ENCODE measurements around the gene MYRFL.

Gene MYRFL

DNA sequence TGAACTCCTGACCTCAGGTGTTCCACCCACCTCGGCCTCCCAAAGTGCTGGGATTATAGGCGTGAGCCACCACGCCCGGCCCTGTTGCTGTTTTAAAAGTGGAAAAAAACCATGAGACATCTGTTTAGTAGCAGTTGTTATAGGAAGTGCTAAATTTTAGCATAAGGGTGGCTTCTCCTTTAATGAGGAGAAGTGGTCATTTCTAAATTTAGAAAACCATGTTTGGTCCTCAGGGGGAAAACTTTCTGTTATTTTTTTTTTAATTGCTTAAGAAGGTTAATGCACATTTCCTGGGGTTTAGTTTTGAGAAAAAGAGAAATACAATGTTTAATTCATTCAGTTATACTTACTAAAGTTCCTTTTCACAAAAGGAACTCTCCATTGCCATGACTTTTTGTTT is 102.1 kb downstream of the MYRFL start:
- no peak overlapping the region for H3K4me3 ChIP-seq (ENCODE audit: low read depth, low read length)
- no peak for TF ChIP-seq CTCF (IDR thresholded peaks at IDR 0.05; ENCODE audit: borderline replicate concordance, insufficient read depth, low read depth, low read length)

- no peak overlapping the region for H3K4me3 ChIP-seq (ENCODE audit: low read depth, low read length)
- no peak for TF ChIP-seq CTCF (IDR thresholded peaks at IDR 0.05; ENCODE audit: borderline replicate concordance, insufficient read depth, low read depth, low read length)
These were observed 104.1 kb downstream of the MYRFL start for GRCh38 chr12:69929125-69929524.

GRCh38 chr12:69929531-69929930 is 104.5 kb downstream of the MYRFL start:
- H3K4me3 ChIP-seq (ENCODE audit: low read depth, low read length) = no peak overlapping the region
- no peak for TF ChIP-seq CTCF (IDR thresholded peaks at IDR 0.05; ENCODE audit: borderline replicate concordance, insufficient read depth, low read depth, low read length)

DNA sequence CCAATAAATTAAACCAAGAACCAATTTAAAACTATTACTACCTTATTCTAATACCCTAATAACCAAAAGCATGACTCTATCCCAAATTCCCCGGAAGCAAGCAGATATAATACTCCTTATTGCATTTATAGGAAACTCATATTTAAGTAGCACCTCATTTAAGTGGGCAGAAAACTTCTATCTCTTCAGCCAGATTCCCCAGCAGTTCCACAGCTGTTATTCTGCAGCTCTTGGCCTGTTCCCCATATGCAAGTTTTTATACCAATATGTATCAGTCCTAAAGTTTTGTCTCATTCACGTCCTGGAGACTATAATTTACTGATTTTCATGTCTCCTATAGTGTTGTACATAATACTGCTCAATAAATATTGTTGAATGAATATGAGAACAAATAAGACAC is 106.5 kb downstream of the MYRFL start:
- no peak overlapping the region for H3K4me3 ChIP-seq (ENCODE audit: low read depth, low read length)
- no peak for TF ChIP-seq CTCF (IDR thresholded peaks at IDR 0.05; ENCODE audit: borderline replicate concordance, insufficient read depth, low read depth, low read length)

GRCh38 chr12:69932154-69932553 is 107.1 kb downstream of the MYRFL start:
- no peak for TF ChIP-seq CTCF (IDR thresholded peaks at IDR 0.05; ENCODE audit: borderline replicate concordance, insufficient read depth, low read depth, low read length)
- H3K4me3 ChIP-seq (ENCODE audit: low read depth, low read length) = no peak overlapping the region

- TF ChIP-seq CTCF (IDR thresholded peaks at IDR 0.05; ENCODE audit: borderline replicate concordance, insufficient read depth, low read depth, low read length) = no peak
- no peak overlapping the region for H3K4me3 ChIP-seq (ENCODE audit: low read depth, low read length)
These were observed 107.9 kb downstream of the MYRFL start for GRCh38 chr12:69932676-69933552.

DNA sequence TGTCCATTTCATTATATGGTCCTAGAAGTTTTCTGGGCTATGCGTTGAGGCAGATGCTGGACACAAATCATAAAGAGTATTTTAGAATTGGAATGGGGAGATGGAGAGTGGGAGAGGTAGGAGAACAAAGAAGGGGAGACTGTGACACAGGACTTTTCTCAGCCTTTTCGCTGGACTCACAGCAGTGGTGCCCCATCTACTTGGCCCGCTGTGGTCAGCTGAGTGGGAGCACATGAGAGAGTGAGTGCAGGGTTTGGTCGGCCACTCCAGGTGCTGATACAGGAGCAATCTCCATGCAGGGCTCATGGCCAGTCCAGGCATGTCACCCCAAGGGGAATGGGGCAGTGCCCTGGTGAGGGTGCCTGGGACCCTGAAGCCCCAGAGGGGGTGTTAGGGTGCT is 109.0 kb downstream of the MYRFL start:
- TF ChIP-seq CTCF (IDR thresholded peaks at IDR 0.05; ENCODE audit: borderline replicate concordance, insufficient read depth, low read depth, low read length) = no peak

More for the DNA sequence above, 109.0 kb downstream of the MYRFL start:
- no peak overlapping the region for H3K4me3 ChIP-seq (ENCODE audit: low read depth, low read length)
